ENCODE data around the gene UTRN. TPM values are rescaled to one million over a fixed set of nuclear protein-coding genes. Genes with fewer than 3 reads are reported as not detected.

UTRN gene
- total and polyA plus RNA-seq, 2 experiments from 2014 or later = 53.9 to 121 TPM

DNA sequence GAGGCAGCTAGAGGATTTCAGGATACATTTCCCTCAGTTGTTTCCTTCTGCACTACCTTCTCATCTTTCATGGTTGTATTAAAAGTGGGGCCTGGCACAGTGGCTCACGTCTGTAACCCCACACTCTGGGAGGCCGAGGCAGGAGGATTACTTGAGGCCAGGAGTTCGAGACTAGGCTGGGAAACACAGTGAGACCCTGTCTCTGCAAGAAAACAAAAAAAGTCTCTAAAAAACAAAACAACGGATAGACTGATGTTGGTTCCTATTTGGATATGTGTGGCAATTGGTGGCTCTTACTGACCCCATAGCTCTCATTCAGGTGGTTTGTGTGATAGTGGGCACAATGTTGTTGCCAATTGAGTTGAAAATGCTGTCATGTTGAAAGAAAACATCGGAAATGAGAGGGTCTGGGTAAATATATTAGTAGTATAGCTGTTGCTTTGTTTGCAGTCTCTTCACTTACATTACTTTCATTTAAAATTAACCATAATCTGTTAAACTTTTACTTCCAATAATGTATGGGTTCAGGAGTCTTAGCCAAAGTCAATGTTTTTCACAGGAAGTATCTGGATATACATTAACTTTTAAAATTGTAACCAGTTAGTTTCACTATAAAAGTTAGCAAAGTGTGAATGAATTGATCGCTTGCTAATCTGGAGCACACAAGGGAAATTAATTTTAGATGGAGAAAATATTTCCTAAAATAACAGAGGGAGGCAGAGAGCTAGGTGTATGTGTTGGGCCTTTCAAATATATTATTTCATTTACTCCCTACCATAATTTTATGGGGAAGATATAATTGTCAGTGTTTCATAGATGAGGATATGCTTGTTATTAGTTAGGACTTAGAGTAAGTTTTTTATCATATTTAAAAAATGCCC lies 31.1 kb downstream of the UTRN start (continued):
- TF ChIP-seq REST (IDR thresholded peaks at IDR 0.05; ENCODE audit: unreplicated experiment) (no peak), ZNF331 (CRISPR knock-in tag; IDR thresholded peaks at IDR 0.05; ENCODE audit: low read depth) (no peak), POLR2AphosphoS5 (IDR thresholded peaks at IDR 0.05; ENCODE audit: low read depth) (no peak)

- Histone ChIP-seq H2AFZ (no peak overlapping the region), H3K9me2 (ENCODE audit: insufficient read depth) (no peaks in the 10 kb centered on the region), H3K27ac (ENCODE audit: low read depth) (no peak overlapping the region), H3F3A (replicated peaks; ENCODE audit: low read depth) (no peaks in the 10 kb centered on the region), H3K4me2 (no peak overlapping the region), H3K27me3 (ENCODE audit: insufficient read depth) (no peaks in the 10 kb centered on the region), H3K4me3 (no peak overlapping the region), H4K20me1 (replicated peaks; ENCODE audit: insufficient read depth) (no peaks in the 10 kb centered on the region), H3K4me1 (ENCODE audit: insufficient read depth) (peaks cover 21% of the 10 kb centered on the region), H3K79me2 (replicated peaks; ENCODE audit: insufficient read depth) (peaks cover 39% of the 10 kb centered on the region), H3K36me3 (ENCODE audit: insufficient read depth) (no peaks in the 10 kb centered on the region)
- ATAC-seq = no peak
- no peak overlapping the region for H3K4me3 Mint-ChIP-seq
- H3K9me3 Mint-ChIP-seq = no peaks in the 10 kb centered on the region
- H3K27ac Mint-ChIP-seq = no peak overlapping the region
- H3K4me1 Mint-ChIP-seq = peaks cover 21% of the 10 kb centered on the region
- H3K36me3 Mint-ChIP-seq (ENCODE audit: low read depth) = no peaks in the 10 kb centered on the region
- DNase-seq (ENCODE audit: low spot score) = no peak
- no peaks in the 10 kb centered on the region for H3K27me3 Mint-ChIP-seq (ENCODE audit: insufficient read depth, low read depth, poor library complexity)
- TF ChIP-seq ETS1 (IDR thresholded peaks at IDR 0.05) (no peak), CREB1 (CRISPR knock-in tag; IDR thresholded peaks at IDR 0.05; ENCODE audit: low read depth) (no peak), JUNB (IDR thresholded peaks at IDR 0.05; ENCODE audit: unreplicated experiment) (no peak), CTCF (conservative IDR thresholded peaks at IDR 0.05; ENCODE audit: low read depth in 2 of 2) (no peak), ZNF114 (CRISPR knock-in tag; IDR thresholded peaks at IDR 0.05) (no peak), REST (IDR thresholded peaks at IDR 0.05; ENCODE audit: unreplicated experiment) (no peak), STAT1 (IDR thresholded peaks at IDR 0.05; ENCODE audit: unreplicated experiment) (no peak), EZH2phosphoT487 (IDR thresholded peaks at IDR 0.05; ENCODE audit: unreplicated experiment) (no peak), ZNF331 (CRISPR knock-in tag; IDR thresholded peaks at IDR 0.05; ENCODE audit: low read depth) (no peak), POLR2AphosphoS5 (IDR thresholded peaks at IDR 0.05; ENCODE audit: low read depth) (no peak)
These were observed 31.7 kb downstream of the UTRN start for GRCh38 chr6:144316862-144317195.

Measured in GM23338 (cell line).